ENCODE results near the gene ABCF3. TPM values are rescaled to one million over a fixed set of nuclear protein-coding genes. Genes with fewer than 3 reads are reported as not detected.

Gene ABCF3
- total RNA-seq, 1 experiment from 2014 or later, result 56.1 TPM

DNA sequence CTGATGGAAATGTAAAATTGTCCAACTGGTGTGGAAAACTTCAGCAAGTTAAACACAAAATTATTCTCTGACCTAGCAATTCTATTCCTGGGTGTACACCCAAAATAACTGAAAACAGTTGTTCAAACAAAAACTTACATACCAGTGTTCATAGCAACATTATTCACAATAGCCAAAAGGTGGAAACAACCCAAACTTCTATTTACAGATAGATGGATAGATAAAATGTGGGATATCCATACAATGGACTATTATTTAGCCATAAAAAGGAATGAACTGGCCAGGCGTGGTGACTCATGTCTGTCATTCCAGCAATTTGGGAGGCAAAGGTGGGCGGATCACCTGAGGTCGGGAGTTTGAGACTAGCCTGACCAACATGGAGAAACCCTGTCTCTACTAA lies 36.5 kb downstream of the ABCF3 start:
- H3K27me3 Mint-ChIP-seq (ENCODE audit: low read depth), result peaks cover 27% of the 10 kb centered on the region

More for the DNA sequence above, 36.5 kb downstream of the ABCF3 start:
- H3T11ph ChIP-seq (ENCODE audit: low read length), result no peak overlapping the region
- H3K9ac ChIP-seq (ENCODE audit: extremely low read depth, insufficient read length, low read length), result no peak overlapping the region
- no CpG with 5 or more reads among the region's 3 CpGs for WGBS (ENCODE audit: extremely low coverage, insufficient read length, low lambda C conversion rate)
- H3K79me2 ChIP-seq (ENCODE audit: insufficient read depth, low read length), result no peaks in the 10 kb centered on the region
- no peak overlapping the region for H3K4me2 ChIP-seq (ENCODE audit: insufficient read depth, insufficient read length, low read length)
- H3K79me1 ChIP-seq (ENCODE audit: insufficient read depth, low read depth, low read length, poor library complexity, severe bottlenecking), result no peaks in the 10 kb centered on the region
- TF ChIP-seq, protein P1, sequence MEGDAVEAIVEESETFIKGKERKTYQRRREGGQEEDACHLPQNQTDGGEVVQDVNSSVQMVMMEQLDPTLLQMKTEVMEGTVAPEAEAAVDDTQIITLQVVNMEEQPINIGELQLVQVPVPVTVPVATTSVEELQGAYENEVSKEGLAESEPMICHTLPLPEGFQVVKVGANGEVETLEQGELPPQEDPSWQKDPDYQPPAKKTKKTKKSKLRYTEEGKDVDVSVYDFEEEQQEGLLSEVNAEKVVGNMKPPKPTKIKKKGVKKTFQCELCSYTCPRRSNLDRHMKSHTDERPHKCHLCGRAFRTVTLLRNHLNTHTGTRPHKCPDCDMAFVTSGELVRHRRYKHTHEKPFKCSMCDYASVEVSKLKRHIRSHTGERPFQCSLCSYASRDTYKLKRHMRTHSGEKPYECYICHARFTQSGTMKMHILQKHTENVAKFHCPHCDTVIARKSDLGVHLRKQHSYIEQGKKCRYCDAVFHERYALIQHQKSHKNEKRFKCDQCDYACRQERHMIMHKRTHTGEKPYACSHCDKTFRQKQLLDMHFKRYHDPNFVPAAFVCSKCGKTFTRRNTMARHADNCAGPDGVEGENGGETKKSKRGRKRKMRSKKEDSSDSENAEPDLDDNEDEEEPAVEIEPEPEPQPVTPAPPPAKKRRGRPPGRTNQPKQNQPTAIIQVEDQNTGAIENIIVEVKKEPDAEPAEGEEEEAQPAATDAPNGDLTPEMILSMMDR (conservative IDR thresholded peaks at IDR 0.05), result no peak
- H2AFZ ChIP-seq (ENCODE audit: low read length), result no peak overlapping the region
- H2AK5ac ChIP-seq (ENCODE audit: insufficient read length, low read length), result no peak overlapping the region
- Mint-ChIP-seq H3K27ac (no peak overlapping the region), H3K4me3 (no peak overlapping the region), H3K9me3 (no peaks in the 10 kb centered on the region), H3K36me3 (ENCODE audit: insufficient read depth in 1 of 3, low read depth in 3 of 3) (no peaks in the 10 kb centered on the region), H3K4me1 (no peaks in the 10 kb centered on the region)
- no peak for DNase-seq
- H4K91ac ChIP-seq (ENCODE audit: insufficient read length, low read depth, low read length), result no peak overlapping the region
- no peak overlapping the region for H3K23ac ChIP-seq (ENCODE audit: insufficient read length, low read depth, low read length)
- no peak overlapping the region for H2BK20ac ChIP-seq (ENCODE audit: low read depth, low read length, poor library complexity, severe bottlenecking)
- no peak overlapping the region for H3K27ac ChIP-seq (ENCODE audit: insufficient read length, low read depth, low read length)
- no peak overlapping the region for H3K18ac ChIP-seq (ENCODE audit: insufficient read length, low read depth, low read length)
- H3K4me1 ChIP-seq (ENCODE audit: insufficient read depth, low read length), result no peaks in the 10 kb centered on the region
- H3K56ac ChIP-seq (ENCODE audit: insufficient read length, low read depth, low read length), result no peak overlapping the region
- no peak overlapping the region for H2BK120ac ChIP-seq (ENCODE audit: low read depth, low read length, poor library complexity, severe bottlenecking)
- no peak overlapping the region for H4K8ac ChIP-seq (replicated peaks; ENCODE audit: insufficient read length, low read depth, low read length)
- H3K14ac ChIP-seq (ENCODE audit: insufficient read depth, low read length), result no peak overlapping the region
- no peaks in the 10 kb centered on the region for H3K27me3 ChIP-seq (ENCODE audit: insufficient read depth, low read length)
- no peaks in the 10 kb centered on the region for H3K23me2 ChIP-seq (ENCODE audit: insufficient read length, low read depth, low read length, poor library complexity, severe bottlenecking)
- no peak overlapping the region for H2BK12ac ChIP-seq (ENCODE audit: insufficient read length, low read depth, low read length)
- no peak overlapping the region for H2BK5ac ChIP-seq (ENCODE audit: insufficient read length, low read length)
- H2BK15ac ChIP-seq (ENCODE audit: low read depth, low read length), result no peak overlapping the region
- H3K9me3 ChIP-seq (ENCODE audit: control insufficient read depth, low read depth, low read length), result no peaks in the 10 kb centered on the region
- no peak overlapping the region for H4K5ac ChIP-seq (ENCODE audit: insufficient read length, low read depth, low read length)
- H4K20me1 ChIP-seq (ENCODE audit: control insufficient read depth, insufficient read depth, insufficient read length), result no peaks in the 10 kb centered on the region
- no peak overlapping the region for H3K4ac ChIP-seq (ENCODE audit: low read depth, low read length)
